Femur (tissue), 1 donor: ENCODE results near the gene CCAR1.
"Not testable (repeated sequence)": the region's sequence is repeated elsewhere in the genome, so short reads cannot be mapped to it uniquely, and the experiment has no call there.

ENCODE experiments used
- DNase-seq: peaks from one replicate; pipeline ENCODE4 v3.0.0-alpha.2; 2017

Gene CCAR1, protein sequence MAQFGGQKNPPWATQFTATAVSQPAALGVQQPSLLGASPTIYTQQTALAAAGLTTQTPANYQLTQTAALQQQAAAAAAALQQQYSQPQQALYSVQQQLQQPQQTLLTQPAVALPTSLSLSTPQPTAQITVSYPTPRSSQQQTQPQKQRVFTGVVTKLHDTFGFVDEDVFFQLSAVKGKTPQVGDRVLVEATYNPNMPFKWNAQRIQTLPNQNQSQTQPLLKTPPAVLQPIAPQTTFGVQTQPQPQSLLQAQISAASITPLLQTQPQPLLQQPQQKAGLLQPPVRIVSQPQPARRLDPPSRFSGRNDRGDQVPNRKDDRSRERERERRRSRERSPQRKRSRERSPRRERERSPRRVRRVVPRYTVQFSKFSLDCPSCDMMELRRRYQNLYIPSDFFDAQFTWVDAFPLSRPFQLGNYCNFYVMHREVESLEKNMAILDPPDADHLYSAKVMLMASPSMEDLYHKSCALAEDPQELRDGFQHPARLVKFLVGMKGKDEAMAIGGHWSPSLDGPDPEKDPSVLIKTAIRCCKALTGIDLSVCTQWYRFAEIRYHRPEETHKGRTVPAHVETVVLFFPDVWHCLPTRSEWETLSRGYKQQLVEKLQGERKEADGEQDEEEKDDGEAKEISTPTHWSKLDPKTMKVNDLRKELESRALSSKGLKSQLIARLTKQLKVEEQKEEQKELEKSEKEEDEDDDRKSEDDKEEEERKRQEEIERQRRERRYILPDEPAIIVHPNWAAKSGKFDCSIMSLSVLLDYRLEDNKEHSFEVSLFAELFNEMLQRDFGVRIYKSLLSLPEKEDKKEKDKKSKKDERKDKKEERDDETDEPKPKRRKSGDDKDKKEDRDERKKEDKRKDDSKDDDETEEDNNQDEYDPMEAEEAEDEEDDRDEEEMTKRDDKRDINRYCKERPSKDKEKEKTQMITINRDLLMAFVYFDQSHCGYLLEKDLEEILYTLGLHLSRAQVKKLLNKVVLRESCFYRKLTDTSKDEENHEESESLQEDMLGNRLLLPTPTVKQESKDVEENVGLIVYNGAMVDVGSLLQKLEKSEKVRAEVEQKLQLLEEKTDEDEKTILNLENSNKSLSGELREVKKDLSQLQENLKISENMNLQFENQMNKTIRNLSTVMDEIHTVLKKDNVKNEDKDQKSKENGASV

DNA sequence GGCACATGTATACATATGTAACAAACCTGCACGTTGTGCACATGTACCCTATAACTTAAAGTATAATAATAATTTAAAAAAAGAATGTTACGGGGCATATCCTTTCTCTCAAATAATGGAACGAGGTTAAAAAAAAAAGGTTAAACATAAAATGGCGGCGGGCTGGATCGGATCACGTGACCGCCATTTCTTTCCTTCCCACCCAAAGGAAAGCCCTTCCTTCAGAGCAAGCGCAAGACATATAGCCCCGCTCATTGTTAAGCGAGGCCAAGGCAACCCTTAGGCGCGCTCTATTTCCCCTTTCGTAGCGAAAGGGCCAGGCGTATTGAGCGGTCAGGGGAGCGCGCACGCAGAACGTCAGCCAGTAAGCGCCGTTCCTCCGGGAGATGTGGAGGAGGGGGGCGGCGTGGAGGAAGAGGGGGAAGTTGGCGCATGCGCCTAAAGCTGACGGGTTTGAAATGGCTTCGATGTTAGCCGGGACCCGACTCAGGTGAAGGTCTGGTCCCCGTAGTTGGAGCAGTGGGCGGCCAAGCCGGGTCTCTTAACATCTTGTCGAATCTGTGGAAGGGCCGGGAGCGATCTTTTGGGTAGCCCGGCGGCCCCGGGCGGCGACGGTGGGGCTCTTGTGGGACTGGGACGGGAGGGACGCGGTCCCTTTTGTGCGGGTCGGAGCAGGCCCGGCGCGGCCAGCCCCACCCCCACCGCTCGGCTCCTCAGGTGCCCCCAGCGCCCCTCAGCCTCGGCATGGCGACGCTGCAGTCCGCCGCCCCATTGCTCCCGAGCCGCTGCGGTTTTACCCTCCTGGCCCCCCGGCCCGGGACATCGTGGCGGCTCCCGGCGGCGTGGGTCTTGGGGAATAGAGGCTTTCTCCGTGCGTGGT lies at the start of gene CCAR1:
TSS of gene CCAR1 (plus strand) at position 447 of the 880 bp plus-strand sequence. CDS start 1,266 bp downstream, outside the sequence.
- peak; percentile 99 for DNase-seq

DNA sequence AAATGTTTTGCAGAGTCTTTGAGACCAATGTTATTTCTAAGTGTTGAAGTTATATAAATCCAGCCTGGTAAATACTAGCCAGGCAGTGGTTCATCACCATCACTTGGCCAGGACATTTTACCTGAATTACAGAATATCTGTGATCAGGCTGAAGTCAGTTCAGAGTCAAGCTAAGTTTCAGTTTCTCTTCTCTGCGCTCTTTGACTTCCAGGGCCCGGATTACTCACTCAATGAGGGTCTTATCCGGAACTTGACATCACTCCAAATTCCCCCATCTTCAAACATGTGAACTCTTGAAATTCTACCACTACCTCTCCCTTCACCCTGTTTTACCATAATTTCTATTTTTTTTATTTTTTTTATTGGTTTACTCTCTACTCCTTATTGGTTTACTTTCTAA lies 36.6 kb upstream of the CCAR1 start:
- no peak for DNase-seq

DNA sequence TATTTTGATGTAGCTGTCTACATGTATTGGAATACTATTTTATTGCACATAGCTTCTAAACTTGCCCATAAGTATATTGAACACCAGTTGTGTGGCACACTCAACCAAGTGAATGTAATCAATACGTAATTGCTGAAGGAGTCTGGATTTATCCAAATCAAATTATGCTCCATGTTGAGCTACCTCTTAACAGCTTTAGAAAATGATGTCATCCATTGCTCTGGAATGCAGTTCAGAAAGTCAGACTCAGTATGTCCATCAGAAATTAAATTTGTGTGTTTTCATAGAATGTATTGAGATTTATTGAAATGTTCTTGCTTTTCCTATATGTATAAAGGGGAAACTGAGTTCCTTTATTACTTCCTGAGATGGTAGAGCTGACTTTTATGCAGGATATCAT lies 25.0 kb upstream of the CCAR1 start:
- DNase-seq, result no peak

DNA sequence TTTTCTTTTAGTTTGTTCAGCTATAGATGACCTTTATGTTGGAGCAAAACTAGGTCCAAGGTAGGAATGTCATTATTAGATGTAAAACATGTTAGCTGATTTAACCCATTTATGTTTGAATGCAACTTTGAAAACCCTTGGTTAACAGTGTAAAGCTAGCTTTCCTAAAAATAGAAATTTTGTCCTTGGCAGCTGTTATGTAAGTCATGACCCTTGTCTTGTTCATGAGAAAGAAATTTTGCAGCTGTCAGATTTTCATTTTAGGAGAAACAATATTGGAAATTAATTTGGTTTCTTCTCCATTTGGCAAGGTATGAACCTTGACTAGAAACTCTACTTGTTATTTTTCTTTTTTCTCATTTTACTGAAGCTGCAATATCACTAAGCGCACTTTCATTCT lies 23.9 kb upstream of the CCAR1 start:
- no peak for DNase-seq

DNA sequence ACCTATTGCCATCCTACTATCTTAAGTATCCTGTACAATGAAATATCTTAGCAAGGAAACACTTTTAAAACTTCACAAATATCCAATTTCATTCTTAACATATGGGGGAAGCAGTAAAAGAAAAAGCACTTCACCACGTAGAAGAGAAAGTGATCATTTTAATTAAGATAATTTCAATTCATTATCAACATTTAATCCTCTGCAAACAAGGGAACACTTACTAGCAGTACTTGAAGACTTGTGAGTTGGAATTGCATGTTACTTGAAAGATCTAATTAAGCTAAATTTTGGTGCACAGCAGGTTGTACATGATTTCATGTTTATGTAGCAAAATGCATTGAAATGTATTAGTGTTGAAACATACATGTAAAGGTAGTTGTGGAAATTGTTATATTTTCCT lies 20.8 kb upstream of the CCAR1 start:
- DNase-seq, result no peak

DNA sequence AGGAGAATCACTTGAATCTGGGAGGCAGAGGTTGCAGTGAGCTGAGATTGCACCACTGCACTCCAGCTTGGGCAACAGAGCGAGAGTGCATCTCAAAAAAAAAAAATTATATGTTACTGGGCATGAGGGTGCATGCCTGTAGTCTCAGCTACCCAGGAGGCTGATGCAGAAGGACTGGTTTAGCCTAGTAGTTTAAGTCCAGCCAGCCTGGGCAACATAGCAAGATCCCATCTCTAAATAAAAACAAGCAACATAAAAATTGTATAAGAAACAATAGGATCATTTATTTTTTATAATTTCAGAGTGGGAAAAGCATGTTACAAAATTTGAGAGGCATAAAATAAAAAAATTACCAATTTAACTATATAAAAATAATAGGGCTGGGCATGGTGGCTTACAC lies 15.5 kb upstream of the CCAR1 start:
- no peak for DNase-seq

DNA sequence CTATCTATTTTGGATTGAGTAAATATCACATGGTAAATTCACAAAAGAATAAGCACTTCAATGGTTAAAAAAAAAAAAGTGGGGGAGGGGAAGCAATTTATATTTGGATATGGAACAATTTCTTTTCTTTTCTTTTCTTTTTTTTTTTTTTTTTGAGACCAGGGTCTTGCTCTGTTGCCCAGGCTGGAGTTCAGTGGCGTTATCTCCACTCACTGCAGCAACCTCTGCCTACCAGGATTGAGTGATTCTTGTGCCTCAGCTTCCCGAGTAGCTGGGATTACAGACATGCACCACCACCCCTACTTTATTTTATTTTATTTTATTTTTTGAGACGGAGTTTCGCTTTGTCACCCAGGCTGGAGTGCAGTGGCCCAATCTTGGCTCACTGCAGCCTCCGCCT lies 12.1 kb upstream of the CCAR1 start:
- not testable (repeated sequence) for DNase-seq

DNA sequence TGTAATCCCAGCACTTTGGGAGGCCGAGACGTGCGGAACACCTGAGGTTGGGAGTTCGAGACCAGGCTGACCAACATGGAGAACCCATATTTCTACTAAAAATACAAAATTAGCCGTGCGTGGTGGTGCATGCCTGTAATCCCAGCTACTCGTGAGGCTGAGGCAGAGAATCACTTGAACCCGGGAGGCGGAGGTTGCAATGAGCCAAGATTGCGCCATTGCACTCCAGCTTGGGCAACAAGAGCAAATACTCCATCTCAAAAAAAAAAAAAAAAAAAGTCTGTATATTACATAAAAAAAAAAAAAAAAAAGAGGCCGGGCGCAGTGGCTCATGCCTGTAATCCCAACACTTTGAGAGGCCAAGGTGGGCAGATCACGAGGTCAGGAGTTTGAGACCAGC lies 8.0 kb upstream of the CCAR1 start:
- DNase-seq, result not testable (repeated sequence)

DNA sequence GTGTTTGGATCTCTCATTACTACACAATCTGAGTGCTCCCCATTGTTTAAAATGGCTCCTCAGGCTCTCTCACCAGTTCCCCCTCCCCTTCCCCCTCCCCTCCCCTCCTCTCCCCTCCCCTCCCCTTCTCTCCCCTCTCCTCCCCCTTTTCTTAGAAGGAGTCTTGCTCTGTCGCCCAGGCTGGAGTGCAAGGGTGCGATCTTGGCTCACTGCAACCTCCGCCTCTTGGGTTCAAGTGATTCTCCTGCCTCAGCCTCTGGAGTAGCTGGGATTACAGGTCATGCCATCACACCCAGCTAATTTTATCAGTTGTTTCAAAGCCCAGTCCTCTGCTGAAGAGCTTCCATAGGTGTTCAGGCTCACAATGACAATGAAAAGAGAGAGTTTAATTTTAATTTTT lies 3.6 kb upstream of the CCAR1 start:
- no peak for DNase-seq

DNA sequence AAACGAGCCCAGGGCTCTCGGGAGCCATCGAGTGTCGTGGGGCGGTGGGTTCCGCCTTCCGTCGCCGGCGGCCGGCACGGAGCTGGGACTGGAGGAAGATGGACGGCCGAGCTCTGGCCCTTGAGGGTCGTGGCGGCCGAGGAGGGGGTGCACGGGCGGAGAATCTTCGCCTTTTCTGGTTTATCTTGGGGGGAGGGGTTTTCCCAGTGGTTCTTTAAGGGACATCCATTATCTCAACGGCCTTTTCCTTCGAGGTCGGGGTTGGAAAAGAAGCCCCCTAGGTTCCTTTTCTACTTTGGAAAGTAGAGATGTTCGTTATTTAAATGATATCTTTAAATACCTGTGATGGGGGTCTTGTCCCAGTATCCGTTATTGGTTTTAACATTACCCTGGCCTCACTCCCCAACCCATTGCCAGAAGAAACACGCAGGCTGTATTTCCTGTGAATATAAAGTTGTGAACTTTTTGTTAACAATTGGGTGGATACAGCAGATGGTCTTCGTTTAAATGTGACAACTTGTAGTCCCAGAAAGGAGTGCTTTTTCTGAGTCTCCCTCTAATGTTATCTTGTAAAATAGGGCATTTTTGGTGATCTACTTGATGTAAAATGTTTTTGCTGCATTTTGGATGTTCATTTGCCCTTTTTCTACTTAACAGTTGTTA lies 765 bp downstream of the CCAR1 start:
- DNase-seq, result no peak

DNA sequence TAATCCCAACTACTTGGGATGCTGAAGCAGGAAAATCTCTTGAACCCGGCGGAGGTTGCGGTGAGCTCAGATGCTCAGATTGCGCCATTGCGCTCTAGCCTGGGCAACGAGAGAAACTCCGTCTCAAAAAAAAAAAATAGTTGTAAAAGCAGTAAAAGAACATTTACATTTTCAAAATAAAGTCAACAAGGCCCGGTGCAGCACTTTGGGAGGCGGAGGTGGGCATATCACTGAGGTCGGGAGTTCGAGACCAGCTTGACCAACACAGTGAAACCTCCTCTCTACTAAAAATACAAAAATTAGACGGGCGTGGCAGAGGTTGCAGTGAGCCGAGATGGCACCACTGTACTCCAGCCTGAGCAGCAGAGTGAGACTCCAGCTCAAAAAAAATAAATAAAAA lies 4.0 kb downstream of the CCAR1 start:
- no peak for DNase-seq

DNA sequence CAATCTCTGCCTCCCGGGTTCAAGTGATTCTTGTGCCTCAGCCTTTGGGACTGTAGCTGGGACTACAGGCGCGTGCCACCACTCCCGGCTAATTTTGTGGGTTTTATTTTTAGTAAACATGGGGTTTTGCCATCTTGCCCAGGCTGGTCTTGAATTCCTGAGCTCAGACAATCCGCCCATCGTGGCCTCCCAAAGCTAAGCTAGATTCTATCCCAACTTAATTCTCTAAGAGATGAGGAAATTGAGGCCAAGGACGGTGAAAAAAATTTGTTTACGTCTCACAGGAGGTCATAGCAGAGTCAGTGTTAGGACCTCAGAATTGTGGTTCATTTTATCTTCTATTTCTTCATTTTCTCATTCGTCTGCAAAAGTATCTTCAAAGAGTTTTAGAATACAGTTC lies 6.1 kb downstream of the CCAR1 start:
- DNase-seq, result no peak

DNA sequence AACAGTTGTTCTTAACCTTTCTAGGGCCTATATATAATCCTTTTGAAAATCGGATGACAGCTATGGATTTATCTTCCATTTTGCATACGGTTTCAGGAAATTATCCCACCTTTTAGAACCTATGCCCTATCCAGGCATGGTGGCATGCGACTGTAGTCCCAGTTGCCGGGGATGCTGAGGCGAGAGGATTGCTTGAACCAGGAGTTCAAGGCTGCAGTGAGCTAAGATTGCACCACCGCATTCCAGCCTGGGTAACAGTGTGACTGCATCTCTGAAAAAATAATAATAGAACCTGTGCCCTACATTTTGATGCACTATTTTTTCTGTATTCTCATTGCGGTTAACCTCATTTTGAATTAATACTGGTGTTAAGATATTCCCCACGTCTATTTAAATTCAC lies 11.6 kb downstream of the CCAR1 start:
- no peak for DNase-seq

DNA sequence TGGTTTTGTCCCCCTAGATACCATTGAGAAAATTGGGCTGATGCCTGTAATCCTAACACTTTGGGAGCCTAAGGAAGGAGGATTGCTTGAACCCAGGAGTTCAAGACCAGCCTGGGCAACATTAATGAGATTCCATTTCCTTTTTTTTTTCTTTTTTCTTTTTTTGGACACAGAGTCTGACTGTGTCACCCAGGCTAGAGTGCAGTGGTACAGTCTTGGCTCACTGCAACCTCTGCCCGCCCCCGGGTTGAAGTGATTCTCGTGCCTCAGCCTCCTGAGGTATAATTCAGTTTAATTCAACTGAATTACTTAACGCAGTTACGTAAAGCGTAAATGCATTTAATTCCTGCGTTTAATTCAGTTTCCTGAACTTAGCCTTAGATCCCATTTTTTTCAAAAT lies 13.3 kb downstream of the CCAR1 start:
- no peak for DNase-seq

DNA sequence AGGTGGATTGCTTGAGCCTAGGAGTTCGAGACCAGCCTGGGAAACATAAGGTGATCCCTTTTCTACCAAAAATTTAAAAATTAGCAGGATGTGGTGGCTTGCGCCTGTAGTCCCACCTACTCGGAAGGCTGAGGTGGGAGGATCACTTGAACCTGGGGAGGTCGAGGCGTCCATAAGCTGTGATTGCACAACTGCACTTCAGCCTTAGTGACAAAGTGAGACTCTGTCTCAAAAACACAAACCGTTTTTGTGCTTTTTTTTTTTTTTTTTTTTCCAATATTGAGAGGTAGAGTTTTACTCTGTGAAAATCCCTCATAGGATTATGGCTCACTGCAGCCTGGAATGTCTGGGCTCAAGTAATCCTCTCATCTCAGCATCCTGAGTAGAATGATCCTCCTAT lies 14.1 kb downstream of the CCAR1 start:
- no peak for DNase-seq

DNA sequence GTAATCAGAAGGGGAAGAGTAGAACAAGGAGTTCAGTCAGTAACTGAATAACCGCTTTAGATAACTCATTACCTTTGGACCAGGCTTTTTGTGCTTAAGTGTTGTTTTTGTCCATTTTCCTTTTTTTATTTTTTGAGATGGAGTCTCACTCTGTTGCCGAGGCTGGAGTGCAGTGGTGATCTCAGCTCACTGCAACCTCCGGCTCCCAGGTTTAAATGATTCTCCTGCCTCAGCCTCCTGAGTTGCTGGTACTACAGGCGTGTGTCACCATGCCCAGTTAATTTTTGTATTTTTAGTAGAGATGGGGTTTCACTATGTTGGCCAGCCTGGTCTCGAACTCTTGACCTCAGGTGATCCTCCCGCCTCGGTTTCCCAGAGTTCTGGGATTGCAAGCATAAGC lies 14.7 kb downstream of the CCAR1 start:
- not testable (repeated sequence) for DNase-seq

DNA sequence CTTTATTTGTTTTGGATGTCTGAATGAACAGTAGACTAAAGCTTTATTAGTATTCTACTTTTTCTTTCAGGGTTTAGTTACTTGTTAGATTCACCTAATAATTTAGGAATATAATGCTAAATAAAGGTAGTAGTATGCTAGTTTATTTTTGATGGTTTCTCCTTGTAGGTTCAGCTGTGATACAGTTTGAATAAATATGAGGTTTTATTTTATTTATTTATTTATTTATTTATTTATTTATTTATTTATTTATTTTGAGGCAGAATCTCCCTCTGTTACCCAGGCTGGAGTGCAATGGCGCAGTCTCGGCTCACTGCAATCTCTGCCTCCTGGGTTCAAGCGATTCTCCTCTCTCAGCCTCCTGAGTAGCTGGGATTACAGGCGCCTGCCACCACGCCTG lies 19.6 kb downstream of the CCAR1 start:
- not testable (repeated sequence) for DNase-seq

DNA sequence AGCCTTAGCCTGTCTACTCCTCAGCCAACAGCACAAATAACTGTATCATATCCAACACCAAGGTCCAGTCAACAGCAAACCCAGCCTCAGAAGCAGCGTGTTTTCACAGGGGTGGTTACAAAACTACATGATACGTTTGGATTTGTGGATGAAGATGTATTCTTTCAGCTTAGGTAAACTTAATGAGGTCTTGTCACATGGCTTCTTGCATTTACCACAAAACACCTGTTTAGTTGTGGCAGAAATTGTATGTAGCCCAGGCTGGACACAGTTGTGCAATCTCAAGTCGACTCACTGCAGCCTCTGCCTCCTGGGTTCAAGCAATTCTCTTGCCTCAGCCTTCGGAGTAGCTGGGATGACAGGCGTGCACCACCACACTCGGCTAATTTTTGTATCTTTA lies 21.4 kb downstream of the CCAR1 start:
- DNase-seq, result no peak

DNA sequence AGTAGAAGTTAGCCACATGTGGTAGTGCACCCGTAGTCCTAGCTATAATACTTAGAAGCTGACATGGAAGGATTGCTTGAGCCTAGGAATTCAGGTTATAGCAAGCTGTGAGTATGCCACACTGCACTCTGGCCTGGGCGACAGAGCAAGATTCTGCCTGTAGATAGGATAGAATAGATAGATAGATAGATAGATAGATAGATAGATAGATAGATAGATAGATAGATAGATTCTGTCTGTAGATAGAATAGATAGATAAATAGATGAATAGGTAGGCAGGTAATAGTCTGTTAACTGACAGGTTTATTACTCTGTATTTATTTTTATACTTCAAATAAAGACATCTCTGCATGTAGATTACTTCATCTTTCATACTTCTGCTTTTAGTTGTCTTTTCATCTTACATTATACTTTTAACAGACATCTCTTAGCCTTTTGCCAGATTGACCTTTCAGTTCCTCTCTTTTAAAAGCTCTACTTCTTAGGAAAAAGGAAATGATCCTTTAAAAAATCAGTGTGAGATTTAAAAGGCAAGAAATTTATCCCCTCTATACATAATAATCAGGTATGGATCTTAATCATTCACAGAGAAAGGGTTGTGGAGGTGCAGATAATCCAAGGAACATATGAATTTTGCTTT lies 31.8 kb downstream of the CCAR1 start:
- DNase-seq, result no peak

DNA sequence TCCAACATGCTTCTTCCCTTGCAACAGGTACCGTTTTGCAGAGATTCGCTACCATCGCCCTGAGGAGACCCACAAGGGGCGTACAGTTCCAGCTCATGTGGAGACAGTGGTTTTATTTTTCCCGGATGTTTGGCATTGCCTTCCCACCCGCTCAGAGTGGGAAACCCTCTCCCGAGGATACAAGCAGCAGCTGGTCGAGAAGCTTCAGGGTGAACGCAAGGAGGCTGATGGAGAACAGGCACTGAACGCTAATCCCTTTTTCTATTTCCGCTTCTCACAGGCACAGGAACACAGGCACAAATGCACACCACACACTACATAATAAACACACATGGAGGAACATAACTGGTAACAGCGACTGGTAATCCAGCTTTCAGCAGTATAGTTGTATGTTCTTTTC lies 35.2 kb downstream of the CCAR1 start:
- DNase-seq, result no peak

DNA sequence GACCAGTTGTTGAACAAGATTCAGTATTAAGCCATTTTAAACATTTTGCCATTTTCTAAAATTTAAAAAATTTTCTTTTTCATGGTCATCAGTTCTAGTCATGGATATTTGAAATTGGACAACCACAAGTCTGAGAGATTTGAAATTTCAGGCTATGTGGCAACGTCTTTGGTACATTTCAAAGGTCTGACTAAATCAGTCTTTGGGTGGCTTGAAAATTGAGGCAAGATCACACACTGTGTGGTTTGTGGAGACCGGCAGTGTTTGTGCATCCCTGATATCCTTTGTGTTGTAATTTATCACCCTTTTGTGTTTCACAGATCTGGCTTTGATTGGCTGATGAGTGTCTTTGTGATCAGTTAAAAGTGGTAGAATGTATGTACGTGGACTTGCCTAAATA lies 35.7 kb downstream of the CCAR1 start:
- no peak for DNase-seq
